Activated naive CD8-positive, alpha-beta T cell treated with anti-CD3 and anti-CD28 coated beads, Interleukin-2, amount 50 U/mL, for 16 hours (primary cell): Measurements from ENCODE around the gene MAGEA11.
"Not testable (repeated sequence)": the region's sequence is repeated elsewhere in the genome, so short reads cannot be mapped to it uniquely, and the experiment has no call there.

Experiments
- DNase-seq: peaks from one replicate; pipeline ENCODE4 v3.0.0-alpha.2; 2020; ENCODE audit warnings: low read depth, low spot score

Gene MAGEA11

DNA sequence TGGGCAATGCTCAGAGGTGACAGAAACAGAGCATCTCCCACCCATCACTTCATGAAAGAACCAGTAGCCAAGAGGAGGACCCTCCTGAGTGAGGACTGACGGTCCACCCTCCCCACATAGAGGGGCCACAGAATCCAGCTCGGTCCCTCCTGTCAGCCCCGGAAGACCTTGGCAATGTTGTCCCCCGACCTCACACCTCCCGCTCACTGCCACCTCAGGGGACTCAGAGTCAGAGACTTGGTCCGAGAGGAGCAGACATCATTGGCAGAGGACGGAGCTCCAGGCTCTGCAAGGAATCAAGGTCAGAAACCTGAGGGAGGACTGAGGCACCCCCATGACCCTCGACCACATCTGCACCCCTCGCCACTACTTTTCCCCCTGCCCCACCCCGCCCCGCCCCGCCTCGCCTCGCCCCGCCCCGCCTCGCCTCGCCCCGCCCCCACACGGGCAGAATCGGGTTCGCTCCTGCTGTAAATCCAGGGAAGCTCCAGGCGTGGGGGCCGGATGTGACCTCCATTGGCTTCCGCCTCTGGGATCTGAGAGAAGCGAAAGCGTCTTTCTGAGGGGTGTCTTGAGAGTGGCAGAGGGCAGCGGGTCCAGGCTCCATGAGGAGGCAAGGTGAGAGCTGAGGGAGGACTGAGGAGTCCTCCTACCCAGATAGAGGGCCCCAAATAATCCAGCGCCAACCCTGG lies at the start of gene MAGEA11:
Gene MAGEA11, plus strand, starts transcription at position 516 of the 692 bp plus-strand sequence. CDS start 1,100 bp downstream, outside the sequence.
- no peak for DNase-seq

DNA sequence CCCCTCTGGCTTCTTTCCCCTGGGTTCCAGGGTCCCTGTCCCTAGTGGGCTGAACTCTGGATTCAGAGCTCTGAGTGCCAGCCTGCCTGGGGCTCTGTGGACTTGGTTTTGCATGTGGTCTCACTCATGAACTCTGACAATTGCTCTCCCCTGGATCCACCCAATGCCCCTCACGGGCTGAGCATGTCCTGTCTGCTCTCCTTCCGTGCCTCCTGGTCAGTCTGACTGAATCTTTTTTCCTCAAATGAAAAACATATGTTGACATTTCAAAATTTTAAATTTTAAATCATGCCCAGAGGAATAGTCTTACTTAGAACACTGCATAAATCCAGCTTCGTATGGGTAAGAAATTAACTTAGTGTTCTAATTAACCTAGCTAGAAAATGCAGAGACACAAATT lies 36.8 kb upstream of the MAGEA11 start:
- not testable (repeated sequence) for DNase-seq

GRCh38 chrX:149675554-149675953 lies 36.3 kb upstream of the MAGEA11 start:
- DNase-seq, result not testable (repeated sequence)

DNA sequence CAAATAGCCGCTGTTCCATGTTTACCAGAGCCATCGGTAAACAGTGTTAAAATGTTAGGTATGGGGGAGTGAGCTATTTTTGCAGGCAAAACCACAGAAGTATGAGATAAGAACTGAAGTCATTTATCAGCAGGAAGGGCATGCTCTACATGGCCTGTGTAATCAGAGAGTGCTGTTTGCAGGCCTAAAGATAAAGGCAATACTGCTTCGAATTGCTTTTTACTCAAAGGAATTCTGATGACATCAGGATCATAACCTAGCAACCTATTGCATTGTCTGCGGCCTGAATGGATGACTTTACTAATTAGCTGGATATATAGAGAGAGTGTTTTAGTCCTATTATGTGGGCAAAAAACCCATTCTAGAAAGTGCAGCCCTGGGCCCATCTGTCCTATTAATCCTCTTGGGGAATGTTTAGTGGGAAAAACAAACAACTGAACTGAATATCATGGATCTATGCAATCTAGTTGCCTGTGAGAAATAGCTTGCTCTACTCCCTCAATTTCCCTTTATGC lies 32.6 kb upstream of the MAGEA11 start:
- not testable (repeated sequence) for DNase-seq

GRCh38 chrX:149681182-149681581 lies 30.7 kb upstream of the MAGEA11 start:
- no peak for DNase-seq

- no peak for DNase-seq
Measured at GRCh38 chrX:149682031-149682430, 29.8 kb upstream of the MAGEA11 start.

GRCh38 chrX:149682956-149683947 lies 28.6 kb upstream of the MAGEA11 start:
- no peak for DNase-seq

- no peak for DNase-seq
Measured at GRCh38 chrX:149683966-149684730, 27.7 kb upstream of the MAGEA11 start.

- no peak for DNase-seq
Measured at GRCh38 chrX:149687991-149688390, 23.9 kb upstream of the MAGEA11 start.

DNA sequence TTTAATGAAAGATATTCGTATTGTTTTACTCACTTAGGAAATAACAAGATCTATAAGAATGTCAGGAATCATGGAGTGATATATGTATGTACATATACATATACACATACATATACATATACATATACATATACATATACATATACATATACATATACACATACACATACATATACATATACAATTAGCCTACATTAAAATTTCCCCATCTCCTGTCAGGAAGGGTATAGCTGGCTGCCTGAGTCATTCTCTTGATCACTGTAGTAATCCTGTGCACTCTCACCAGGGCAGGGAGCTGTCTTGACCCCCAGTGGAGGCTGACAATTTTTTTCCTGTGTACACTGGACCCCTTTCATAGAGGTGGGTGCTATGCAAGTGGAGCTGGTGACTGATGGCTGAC lies 23.3 kb upstream of the MAGEA11 start:
- DNase-seq, result no peak

DNA sequence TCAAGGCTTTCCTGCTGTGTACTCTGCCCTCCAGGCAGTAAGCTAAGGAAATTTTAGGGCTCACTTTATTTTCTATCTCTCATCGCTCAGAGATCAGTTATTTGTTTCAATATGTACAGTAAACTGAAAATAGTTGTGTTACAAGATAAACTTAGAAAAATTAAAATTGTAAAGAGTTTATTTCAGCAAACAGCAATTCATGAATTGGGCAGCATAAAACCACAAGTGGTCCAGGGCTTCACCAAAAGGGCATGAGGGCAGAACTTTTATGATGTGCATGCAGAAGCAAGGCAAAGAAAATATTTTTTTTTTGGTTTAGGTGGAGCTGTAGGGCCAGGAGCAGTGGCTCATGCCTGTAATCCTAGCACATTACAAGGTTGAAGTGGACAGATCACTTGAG lies 20.1 kb upstream of the MAGEA11 start:
- no peak for DNase-seq

GRCh38 chrX:149692686-149693272 lies 19.1 kb upstream of the MAGEA11 start:
- DNase-seq, result not testable (repeated sequence)

- no peak for DNase-seq
Measured at GRCh38 chrX:149699761-149700160, 12.1 kb upstream of the MAGEA11 start.

DNA sequence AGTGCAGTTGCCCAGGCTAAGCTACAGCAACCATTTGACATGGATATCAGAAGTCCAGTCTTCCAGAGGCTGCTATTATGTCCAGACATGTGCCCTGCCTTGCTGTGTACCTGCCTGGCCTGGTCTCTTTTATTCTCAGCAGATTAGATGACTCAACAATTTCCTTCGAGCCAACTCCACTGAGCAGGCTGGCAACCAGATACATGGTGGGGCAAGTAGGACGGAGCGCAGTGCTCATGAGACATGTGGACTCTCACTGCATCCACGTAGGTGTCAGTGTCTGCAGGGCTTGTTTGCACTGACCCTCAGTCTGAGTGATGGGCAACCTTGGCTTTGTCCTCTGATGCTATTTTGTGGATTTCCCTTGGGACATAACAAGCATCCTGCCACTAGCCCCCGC lies 7.2 kb upstream of the MAGEA11 start:
- DNase-seq, result no peak

DNA sequence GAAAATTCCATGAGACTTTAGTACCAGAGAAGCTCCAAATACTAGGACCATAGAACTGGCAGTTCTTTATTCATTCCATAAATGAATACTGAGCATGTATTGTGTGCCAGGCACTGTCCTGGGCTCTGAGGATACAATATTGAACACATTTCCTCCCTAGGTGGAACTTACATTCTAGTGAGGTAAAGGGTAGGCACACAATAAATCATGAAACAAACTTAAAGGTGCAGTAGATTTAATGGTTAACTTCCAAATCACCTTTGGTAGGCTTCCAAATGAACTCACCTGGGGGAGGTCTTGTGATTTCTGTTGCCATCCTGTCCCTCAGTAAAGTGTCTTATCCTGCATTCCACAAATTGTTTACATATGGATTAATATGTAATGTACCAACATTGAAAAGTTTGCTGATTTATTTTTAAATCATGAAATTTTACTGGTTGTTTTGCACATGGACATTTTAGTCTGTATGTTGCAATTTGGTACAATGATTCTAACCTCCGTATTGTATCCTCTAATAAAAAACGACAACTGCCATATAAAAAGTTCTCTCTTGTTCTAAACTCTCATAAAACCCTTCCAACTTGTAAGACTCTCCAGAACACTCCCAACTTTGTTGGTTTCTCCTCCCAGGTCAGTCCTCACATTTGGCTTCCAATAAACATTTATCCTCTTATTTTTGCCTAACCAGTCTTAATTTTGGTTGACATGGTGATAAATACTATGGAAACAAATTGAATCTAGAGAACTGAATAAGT lies 4.5 kb upstream of the MAGEA11 start:
- DNase-seq, result no peak

GRCh38 chrX:149712831-149713230 lies 971 bp downstream of the MAGEA11 start:
- DNase-seq, result no peak

DNA sequence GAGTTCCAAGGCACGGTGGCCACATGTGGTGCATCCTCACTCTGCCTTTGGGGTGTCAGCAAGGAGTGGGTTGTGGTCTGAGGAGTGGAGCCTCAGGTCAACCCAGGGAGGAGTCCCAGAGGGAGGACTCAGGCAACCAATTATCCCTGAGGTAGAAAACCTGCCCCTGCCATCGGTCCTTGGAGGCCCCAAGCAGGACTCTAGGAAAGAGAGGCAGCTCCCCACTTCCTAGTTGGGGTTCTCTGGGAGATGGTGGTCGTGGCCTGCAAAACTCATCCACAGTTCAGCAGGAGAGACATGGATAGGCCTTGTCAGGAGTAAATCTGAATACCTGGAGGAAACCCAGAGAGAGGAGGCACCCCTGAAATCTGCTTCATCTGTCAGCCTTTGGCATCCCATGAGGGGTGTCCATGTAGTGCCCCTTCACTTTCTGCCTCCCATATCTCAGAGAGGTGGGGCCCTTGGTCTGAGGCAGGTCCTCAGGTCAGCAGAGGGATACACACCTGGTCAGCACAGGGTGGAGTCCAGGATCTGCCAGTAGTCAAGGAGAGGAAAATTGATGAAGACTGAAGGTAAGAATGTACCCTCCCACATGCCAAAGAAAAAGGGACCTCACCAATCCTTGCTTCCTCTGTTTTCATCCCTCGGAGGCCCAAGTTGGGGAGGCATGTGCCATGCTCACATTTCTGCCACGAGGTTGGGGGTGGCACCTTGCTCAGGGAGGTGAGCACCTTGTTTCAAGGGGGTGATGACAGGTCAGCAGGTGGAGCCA lies 1.6 kb downstream of the MAGEA11 start:
- DNase-seq, result no peak

- no peak for DNase-seq
Measured at GRCh38 chrX:149715468-149715867, 3.6 kb downstream of the MAGEA11 start.

DNA sequence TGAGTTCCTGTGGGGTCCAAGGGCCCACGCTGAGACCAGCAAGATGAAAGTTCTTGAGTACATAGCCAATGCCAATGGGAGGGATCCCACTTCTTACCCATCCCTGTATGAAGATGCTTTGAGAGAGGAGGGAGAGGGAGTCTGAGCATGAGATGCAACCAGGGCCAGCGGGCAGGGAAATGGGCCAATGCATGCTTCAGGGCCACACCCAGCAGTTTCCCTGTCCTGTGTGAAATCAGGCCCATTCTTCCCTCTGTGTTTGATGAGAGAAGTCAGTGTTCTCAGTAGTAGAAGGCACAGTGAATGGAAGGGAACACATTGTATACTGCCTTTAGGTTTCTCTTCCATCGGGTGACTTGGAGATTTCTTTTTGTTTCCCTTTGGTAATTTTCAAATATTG lies 4.8 kb downstream of the MAGEA11 start:
- no peak for DNase-seq

GRCh38 chrX:149717803-149718202 lies 5.9 kb downstream of the MAGEA11 start:
- DNase-seq, result no peak
